Right lobe of liver (tissue), 6 donors: ENCODE measurements around the gene RIPOR3. TPM values are rescaled to one million over a fixed set of nuclear protein-coding genes. Genes with fewer than 3 reads are reported as not detected.

Experiments used
- ATAC-seq, 4 donors: fragments of 200-7000 bp; cut with Tn5 transposase; one replicate each; pipeline ENCODE4 v1.9.1; 2020; ENCODE audit warnings: mild to moderate bottlenecking in 4 of 4, moderate library complexity in 4 of 4
- DNase-seq, 3 donors: peaks; one replicate each; pipeline ENCODE4 v3.0.0-alpha.2; 2020
- H3K27ac ChIP-seq, 3 donors: fragments of 200-600 bp; one replicate each; pipeline ENCODE4 v1.8.0; 2022
- H3K27me3 ChIP-seq, 2 donors: fragments of 200-600 bp; one replicate each; pipeline ENCODE4 v1.8.0; 2022
- H3K36me3 ChIP-seq, 4 donors: fragments of 200-600 bp; sonication (generic) in 1 of 4; one replicate each; pipeline versions ENCODE4 v1.5.1 to v1.8.0; 2017 to 2022; ENCODE audit warnings: control low read depth in 1 of 4
- H3K4me1 ChIP-seq, 4 donors: fragments of 200-600 bp; sonication (generic) in 1 of 4; one replicate each; pipeline versions ENCODE4 v1.5.1 to v1.8.0; 2017 to 2022; ENCODE audit warnings: control low read depth in 1 of 4
- H3K4me3 ChIP-seq, 3 donors: fragments of 200-600 bp; one replicate each; pipeline ENCODE4 v1.8.0; 2022
- H3K9me3 ChIP-seq, 4 donors: fragments of 200-600 bp; sonication (generic) in 1 of 4; one replicate each; pipeline versions ENCODE4 v1.5.1 to v1.8.0; 2017 to 2022; ENCODE audit warnings: control low read depth in 1 of 4
- CTCF ChIP-seq, 4 donors: fragments of 200-600 bp in 3 of 4; fragments of 450-650 bp in 1 of 4; IDR thresholded peaks; one replicate each; pipeline versions ENCODE4 v1.5.1 to v1.8.0; 2016 to 2022; ENCODE audit warnings: antibody characterized with exemption in 4 of 4, mild to moderate bottlenecking in 2 of 4
- POLR2A ChIP-seq: fragments of 450-650 bp; IDR thresholded peaks from one replicate; pipeline ENCODE4 v1.6.1; 2017; ENCODE audit warnings: antibody characterized with exemption, mild to moderate bottlenecking
- WGBS: methylation state at CpG from one replicate; pipeline ENCODE4 v1.1.6; 2018; ENCODE audit warnings: low coverage, low lambda C conversion rate; ENCODE audit not compliant: insufficient coverage; ENCODE audit errors: missing lambda C conversion rate; 5-methylcytosine and 5-hydroxymethylcytosine counted together
- intact Hi-C, 2 donors: fragments of 100-400 bp; cut with DNase I; formaldehyde crosslinking; loops; one replicate each; pipeline versions ENCODE4 v1.11.2 to v1.14.1; 2022
- total RNA-seq, 6 experiments: library from RNA; depleted of rRNA in 2 of 6; stranded (reverse); fragments of >200 nt in 2 of 6; fragmentation: NEBNext Ultra II Directional in 3 of 6; extraction: Animal tissue kit (Norgen Biotek cat#: 25700) in 3 of 6; gene quantifications; one replicate each; pipeline versions ENCODE4 v1.1.0 to v1.2.4, GENCODE V29; 2016 to 2023
- donor health status: DM: no; HTN: yes; CAD: no.
- donor health status: DM: no; HTN: no; CAD: no.
- donor health status: DM: no; HTN: no; CAD: no.
- donor health status: DM: no; HTN: yes; CAD: no.
- donor health status: DM: no; HTN: yes; CAD: no.

The RIPOR3 gene
- total RNA-seq, 6 experiments from 2014 or later = 4.8 to 13.8 (median 8.9) TPM

- Histone ChIP-seq H3K4me3 (no peak overlapping the region), H3K9me3 (no peaks in the 10 kb centered on the region), H3K27me3 (no peaks in the 10 kb centered on the region), H3K36me3 (no peaks in the 10 kb centered on the region), H3K4me1 (peaks cover 0 to 27% (median 11%) of the 10 kb centered on the region in 4 donors), H3K27ac (no peak overlapping the region)
- 80% methylated on average over 8 of the region's 8 CpGs for WGBS
- DNase-seq (no peak), ATAC-seq (no peak)
- intact Hi-C loops = no loop called here
- no peak for TF ChIP-seq CTCF (IDR thresholded peaks at IDR 0.05)
- TF ChIP-seq POLR2A = no peak
Measured at GRCh38 chr20:50682947-50683530, 8.3 kb downstream of the RIPOR3 start.

GRCh38 chr20:50682065-50682464 is 9.3 kb downstream of the RIPOR3 start:
- no peaks in the 10 kb centered on the region for H3K9me3 ChIP-seq
- ATAC-seq (no peak), DNase-seq (no peak)
- TF ChIP-seq CTCF (IDR thresholded peaks at IDR 0.05) (no peak), POLR2A (no peak)
- H3K4me3 ChIP-seq = no peak overlapping the region
- H3K27me3 ChIP-seq = no peaks in the 10 kb centered on the region
- peaks cover 0 to 29% (median 11%) of the 10 kb centered on the region in 4 donors for H3K4me1 ChIP-seq
- H3K27ac ChIP-seq = no peak overlapping the region
- H3K36me3 ChIP-seq = no peaks in the 10 kb centered on the region
- WGBS = 56% methylated on average over 2 of the region's 4 CpGs
- intact Hi-C loops = no loop called here

- WGBS = 53% methylated on average over 12 of the region's 12 CpGs
- H3K4me1 ChIP-seq = peaks cover 0 to 29% (median 11%) of the 10 kb centered on the region in 4 donors
- no peak overlapping the region for H3K4me3 ChIP-seq
- no peaks in the 10 kb centered on the region for H3K9me3 ChIP-seq
- DNase-seq = no peak
- TF ChIP-seq POLR2A (no peak), CTCF (IDR thresholded peaks at IDR 0.05) (no peak)
- no peak for ATAC-seq
- intact Hi-C loops = no loop called here
- H3K36me3 ChIP-seq = no peaks in the 10 kb centered on the region
- H3K27me3 ChIP-seq = no peaks in the 10 kb centered on the region
- no peak overlapping the region for H3K27ac ChIP-seq
Measured at GRCh38 chr20:50681359-50682064, 9.8 kb downstream of the RIPOR3 start.

GRCh38 chr20:50680105-50680960 is 11.0 kb downstream of the RIPOR3 start:
- Histone ChIP-seq H3K27me3 (no peaks in the 10 kb centered on the region), H3K9me3 (no peaks in the 10 kb centered on the region), H3K27ac (peak overlapping the region; percentile 76 to 94 (median 88)), H3K36me3 (no peaks in the 10 kb centered on the region), H3K4me1 (peaks cover 0 to 29% (median 11%) of the 10 kb centered on the region in 4 donors), H3K4me3 (peak overlapping the region in 2 of 3 donors; percentile 5 to 29)
- DNase-seq (peak; percentile 84 to 95 (median 93)), ATAC-seq (peak; percentile 92 to 95 (median 93))
- TF ChIP-seq POLR2A (no peak), CTCF (IDR thresholded peaks at IDR 0.05) (no peak)
- 28% methylated on average over 10 of the region's 19 CpGs for WGBS
- intact Hi-C loops = no loop called here
